Measurements from ENCODE around the gene RMRP. TPM values are rescaled to one million over a fixed set of nuclear protein-coding genes. Genes with fewer than 3 reads are reported as not detected.
A peak's percentile ranks its signal among the peaks of the same experiment; 100 is the strongest.

Gene RMRP
- total RNA-seq, 4 donors from 2014 or later, result 1,246 to 15,173 (median 11,383) TPM

DNA sequence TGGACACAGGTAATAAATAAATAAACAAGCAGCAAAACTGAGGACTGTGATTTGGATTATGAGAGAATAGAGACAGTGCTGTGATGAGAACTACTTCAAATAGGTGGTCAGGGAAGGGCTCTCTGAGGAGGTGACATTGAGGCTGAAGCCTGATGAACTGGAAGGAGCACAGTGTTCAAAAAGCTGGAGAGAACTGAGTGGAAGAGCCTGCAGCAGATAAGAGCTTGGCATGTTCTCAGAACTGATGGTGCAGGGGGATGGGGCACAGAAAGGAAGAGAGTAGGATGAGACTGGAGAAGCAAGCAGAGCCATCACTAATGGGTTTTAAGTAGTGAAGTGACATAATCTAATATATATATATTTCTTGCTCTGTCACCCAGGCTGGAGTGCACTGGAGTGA is 43.1 kb upstream of the RMRP start:
- no peak overlapping the region for H3K27ac ChIP-seq

DNA sequence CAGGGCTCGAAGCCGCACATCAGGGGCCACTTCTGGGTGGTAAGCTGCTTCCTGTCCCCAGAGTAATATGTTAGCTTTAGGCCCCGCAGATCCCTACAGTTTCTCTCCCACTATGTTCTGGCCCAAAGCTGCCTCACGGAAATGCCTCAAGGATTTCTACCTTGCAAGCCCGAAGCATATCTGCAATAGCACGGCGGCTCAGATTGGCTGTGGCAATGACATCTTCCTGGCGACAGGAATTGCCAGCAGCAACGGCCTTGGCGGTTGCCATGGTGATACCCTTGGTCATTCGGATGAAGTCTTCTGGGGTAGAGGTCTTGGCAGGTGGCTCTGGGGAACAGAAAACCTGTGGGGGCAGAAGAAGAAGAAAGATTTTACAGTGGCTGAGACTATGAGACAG is 42.2 kb upstream of the RMRP start:
- no peaks in the 10 kb centered on the region for H3K9me3 ChIP-seq
- TF ChIP-seq POLR2AphosphoS5 (IDR thresholded peaks at IDR 0.05), result no peak
- TF ChIP-seq, protein P1, sequence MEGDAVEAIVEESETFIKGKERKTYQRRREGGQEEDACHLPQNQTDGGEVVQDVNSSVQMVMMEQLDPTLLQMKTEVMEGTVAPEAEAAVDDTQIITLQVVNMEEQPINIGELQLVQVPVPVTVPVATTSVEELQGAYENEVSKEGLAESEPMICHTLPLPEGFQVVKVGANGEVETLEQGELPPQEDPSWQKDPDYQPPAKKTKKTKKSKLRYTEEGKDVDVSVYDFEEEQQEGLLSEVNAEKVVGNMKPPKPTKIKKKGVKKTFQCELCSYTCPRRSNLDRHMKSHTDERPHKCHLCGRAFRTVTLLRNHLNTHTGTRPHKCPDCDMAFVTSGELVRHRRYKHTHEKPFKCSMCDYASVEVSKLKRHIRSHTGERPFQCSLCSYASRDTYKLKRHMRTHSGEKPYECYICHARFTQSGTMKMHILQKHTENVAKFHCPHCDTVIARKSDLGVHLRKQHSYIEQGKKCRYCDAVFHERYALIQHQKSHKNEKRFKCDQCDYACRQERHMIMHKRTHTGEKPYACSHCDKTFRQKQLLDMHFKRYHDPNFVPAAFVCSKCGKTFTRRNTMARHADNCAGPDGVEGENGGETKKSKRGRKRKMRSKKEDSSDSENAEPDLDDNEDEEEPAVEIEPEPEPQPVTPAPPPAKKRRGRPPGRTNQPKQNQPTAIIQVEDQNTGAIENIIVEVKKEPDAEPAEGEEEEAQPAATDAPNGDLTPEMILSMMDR (IDR thresholded peaks at IDR 0.05), result no peak
- no peak overlapping the region for H3K4me3 ChIP-seq
- peaks cover 20% of the 10 kb centered on the region for H3K4me1 ChIP-seq
- no peak for DNase-seq (ENCODE audit: low spot score in 2 of 2)
- H3K36me3 ChIP-seq, result peaks cover 87% of the 10 kb centered on the region
- H3K27me3 ChIP-seq, result no peaks in the 10 kb centered on the region
- H3K27ac ChIP-seq, result no peak overlapping the region
- 88% methylated on average over 11 of the region's 11 CpGs for WGBS

More for the DNA sequence above, 43.1 kb upstream of the RMRP start:
- Histone ChIP-seq H3K4me3 (no peak overlapping the region), H3K4me1 (peaks cover 20% of the 10 kb centered on the region), H3K9me3 (no peaks in the 10 kb centered on the region), H3K36me3 (peaks cover 96% of the 10 kb centered on the region), H3K27me3 (no peaks in the 10 kb centered on the region)
- DNase-seq (ENCODE audit: low spot score in 2 of 2), result no peak
- TF ChIP-seq POLR2AphosphoS5 (IDR thresholded peaks at IDR 0.05) (no peak), POLR2A (IDR thresholded peaks at IDR 0.05) (no peak), EP300 (IDR thresholded peaks at IDR 0.05) (no peak)
- TF ChIP-seq, protein P1 (IDR thresholded peaks at IDR 0.05), result no peak

DNA sequence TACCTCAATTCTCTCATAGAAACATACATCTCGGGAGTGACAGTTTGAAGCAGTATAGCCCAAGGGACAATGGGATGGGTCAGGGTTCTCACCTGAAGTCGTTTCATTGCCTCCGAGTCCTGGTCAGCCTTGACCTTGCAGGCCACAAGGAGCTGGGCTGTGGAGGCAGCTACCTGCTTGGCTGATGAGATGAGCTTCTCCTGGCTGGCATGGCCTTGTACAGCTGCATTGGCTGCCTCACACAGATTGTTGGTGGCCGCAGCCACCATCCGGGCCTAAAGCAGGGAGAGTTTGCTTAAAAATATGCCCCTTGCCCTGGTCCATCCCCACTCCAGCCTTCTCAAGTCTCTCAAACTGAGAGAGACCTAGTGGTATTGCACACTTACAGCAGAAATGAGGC is 40.4 kb upstream of the RMRP start:
- no peak overlapping the region for H3K27ac ChIP-seq
- H3K27me3 ChIP-seq, result no peaks in the 10 kb centered on the region
- H3K36me3 ChIP-seq, result peaks cover 69% of the 10 kb centered on the region
- H3K4me3 ChIP-seq, result no peak overlapping the region
- H3K9me3 ChIP-seq, result no peaks in the 10 kb centered on the region
- no peak for DNase-seq (ENCODE audit: low spot score in 2 of 2)
- H3K4me1 ChIP-seq, result peaks cover 20% of the 10 kb centered on the region
- no peak for TF ChIP-seq POLR2AphosphoS5 (IDR thresholded peaks at IDR 0.05)
- TF ChIP-seq POLR2A (IDR thresholded peaks at IDR 0.05), result no peak
- 90% methylated on average over 3 of the region's 5 CpGs for WGBS

DNA sequence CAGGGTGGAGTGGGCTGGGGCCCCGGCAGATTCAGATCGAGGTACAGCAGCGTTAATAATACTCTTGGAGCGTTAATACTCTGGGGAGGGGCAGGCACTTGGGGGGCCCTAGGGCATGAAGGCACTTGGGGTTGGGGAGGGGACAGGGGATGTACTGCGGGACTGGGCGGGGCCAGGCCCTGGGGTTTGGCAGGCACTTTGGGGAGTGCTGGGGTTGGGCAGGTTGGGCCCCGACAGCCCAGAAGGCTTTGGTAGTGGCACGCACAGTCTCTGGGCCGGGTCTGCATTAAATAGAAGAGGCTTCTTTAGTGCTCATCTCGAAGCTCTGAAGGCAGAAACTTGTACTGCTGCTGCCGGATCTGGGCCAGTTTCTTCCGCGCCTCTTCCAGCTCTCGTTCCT is 39.7 kb upstream of the RMRP start:
- WGBS, result 60% methylated on average over 14 of the region's 14 CpGs
- no peak for DNase-seq (ENCODE audit: low spot score in 2 of 2)
- peaks cover 62% of the 10 kb centered on the region for H3K36me3 ChIP-seq
- no peak overlapping the region for H3K4me3 ChIP-seq
- H3K9me3 ChIP-seq, result no peaks in the 10 kb centered on the region
- peak overlapping the region; percentile 43 for H3K27ac ChIP-seq
- H3K4me1 ChIP-seq, result peaks cover 20% of the 10 kb centered on the region
- no peak for TF ChIP-seq EP300 (IDR thresholded peaks at IDR 0.05)
- no peak for TF ChIP-seq POLR2AphosphoS5 (IDR thresholded peaks at IDR 0.05)
- TF ChIP-seq POLR2A (IDR thresholded peaks at IDR 0.05), result no peak
- TF ChIP-seq, protein P1 (IDR thresholded peaks at IDR 0.05), result no peak
- no peaks in the 10 kb centered on the region for H3K27me3 ChIP-seq

DNA sequence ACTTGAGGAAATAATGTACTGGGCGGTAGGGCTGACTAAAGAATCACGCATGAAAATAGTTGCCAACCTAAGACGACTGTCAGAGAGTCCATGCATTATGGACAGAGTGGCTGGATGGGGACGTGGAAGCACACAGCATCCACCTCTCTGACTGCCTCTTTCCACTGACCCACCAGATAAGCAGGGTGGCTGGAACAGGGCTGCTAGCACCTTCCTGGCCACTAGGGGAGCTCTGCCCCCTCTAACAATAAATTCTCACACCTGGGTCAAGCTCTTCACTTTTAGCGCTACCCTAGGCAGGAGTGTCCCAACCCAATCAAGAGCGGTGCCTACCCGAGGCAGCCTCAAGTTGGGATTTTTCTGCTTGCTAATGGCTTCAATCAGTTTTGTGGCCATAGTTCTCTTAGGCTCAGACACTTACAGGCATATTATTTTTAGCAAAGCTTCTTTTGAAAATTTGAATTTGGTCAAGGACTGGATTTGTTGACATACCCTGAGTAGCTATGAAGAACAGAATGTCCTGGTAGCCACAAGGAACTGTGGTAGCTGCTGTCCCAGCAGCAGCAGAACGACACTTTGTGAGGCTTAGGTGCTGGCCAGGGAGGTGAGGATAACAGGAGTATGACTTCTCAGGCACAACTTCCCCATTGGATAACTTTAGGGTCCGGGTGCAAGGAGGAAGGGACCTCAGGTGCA is 38.8 kb upstream of the RMRP start:
- WGBS, result 38% methylated on average over 9 of the region's 9 CpGs
- Histone ChIP-seq H3K4me1 (peaks cover 20% of the 10 kb centered on the region), H3K9me3 (no peaks in the 10 kb centered on the region), H3K27ac (peak overlapping the region; percentile 52), H3K36me3 (peaks cover 53% of the 10 kb centered on the region), H3K27me3 (no peaks in the 10 kb centered on the region), H3K4me3 (no peak overlapping the region)
- DNase-seq (ENCODE audit: low spot score in 2 of 2), result no peak
- TF ChIP-seq EP300 (IDR thresholded peaks at IDR 0.05), result peak; percentile 91
- TF ChIP-seq, protein P1 (IDR thresholded peaks at IDR 0.05), result peak; percentile 32 to 87
- no peak for TF ChIP-seq POLR2AphosphoS5 (IDR thresholded peaks at IDR 0.05)
- TF ChIP-seq POLR2A (IDR thresholded peaks at IDR 0.05), result no peak

Data from suprapubic skin (tissue), 4 donors.